Urothelium cell line (cell line): ENCODE data around the gene METTL1.

Experiments
- DNase-seq: peaks from one replicate; pipeline ENCODE4 v3.0.0; 2011; ENCODE audit warnings: low spot score, mixed read lengths
- FAIRE-seq: peaks from 2 replicates; lab custom pipeline; 2011; peaks lifted over from hg19 to GRCh38; lab: Jason Lieb, UNC

Gene METTL1

DNA sequence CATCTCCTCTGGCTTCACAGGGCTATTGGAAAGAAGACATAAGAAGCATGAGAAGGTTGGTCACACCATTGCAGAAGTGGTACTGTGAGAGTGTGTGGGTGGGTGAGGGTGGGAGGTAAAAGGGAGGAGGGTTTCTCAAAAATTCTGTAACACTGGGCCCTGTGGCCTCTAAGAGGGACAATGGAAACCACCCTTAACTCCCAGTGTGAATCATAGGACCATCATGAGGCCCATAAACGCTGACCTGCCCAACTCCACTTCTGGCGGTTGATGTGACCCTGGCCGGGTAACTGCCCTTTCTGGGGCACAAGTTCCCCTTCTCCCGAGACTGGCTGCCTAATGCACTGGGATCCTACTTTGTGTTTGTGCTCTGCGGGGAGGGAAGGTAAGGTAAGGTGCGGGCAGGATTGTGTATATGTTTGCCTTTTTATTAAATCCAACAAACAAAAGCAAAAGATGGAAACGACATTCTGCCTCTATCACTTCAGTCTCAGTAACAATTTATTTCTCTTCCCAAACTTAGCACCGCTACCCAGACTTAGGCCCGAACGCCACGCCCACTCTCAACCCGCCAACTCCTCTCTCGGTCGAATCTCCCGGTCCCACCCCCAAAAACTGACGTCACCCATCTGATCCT, 551 bp downstream of the METTL1 start:
- FAIRE-seq = no peak
- peak; percentile 88 for DNase-seq

DNA sequence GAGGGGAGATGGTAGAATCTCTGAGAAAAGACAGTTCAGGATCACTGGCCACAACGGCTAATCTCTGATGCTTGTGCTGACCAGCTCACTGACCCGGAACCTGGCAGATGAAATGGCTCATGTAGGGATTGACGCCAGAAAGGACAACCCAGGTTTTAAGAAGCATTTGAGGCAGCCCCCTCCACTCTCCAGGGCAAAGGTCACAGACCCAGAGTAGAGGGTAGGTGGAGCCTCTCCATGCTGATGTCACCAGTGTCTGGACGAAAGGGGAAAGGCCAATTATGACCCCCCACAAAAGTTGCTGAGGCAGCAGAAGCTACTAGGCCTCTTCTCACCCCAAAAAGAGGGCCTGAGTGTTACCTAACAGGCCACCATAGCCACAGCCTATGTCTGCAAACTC, 1.2 kb downstream of the METTL1 start:
- no peak for DNase-seq
- FAIRE-seq = no peak

DNA sequence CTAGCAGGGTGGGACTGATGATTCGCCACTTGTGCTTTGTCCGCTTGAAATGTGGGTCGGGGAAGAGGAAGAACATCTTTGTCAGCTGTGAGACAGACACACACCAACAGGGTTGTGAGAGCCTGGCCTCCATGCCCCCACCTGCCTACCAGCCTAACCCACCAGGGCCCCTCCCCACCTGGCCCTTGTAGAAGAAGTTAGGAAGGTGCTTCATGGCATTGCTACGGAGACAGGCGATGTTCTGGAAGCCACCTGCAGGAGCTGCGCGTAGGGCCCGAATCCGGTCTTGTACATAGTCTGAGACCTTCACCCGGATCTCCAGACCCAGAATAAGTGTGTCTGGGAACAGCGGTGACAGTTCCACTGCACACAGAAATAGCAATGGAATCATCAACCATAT, 2.3 kb downstream of the METTL1 start:
- FAIRE-seq (no peak), DNase-seq (no peak)

DNA sequence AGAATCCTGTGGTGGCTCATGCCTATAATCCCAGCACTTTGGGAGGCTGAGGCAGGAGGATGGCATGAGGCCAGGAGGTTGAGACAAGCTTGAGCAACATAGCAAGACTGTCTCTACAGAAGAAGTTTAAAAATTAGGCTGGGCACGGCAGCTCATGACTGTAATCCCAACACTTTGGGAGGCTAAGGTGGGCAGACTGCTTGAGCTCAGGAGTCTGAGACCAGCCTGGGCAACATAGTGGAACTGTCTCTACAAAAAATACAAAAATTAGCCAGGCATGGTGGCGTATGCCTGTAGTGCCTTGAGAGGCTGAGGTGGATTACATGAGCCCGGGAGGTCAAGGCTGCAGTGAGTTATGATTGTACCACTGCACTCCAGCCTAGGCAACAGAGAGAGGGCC, 4.0 kb downstream of the METTL1 start:
- DNase-seq (no peak), FAIRE-seq (no peak)

DNA sequence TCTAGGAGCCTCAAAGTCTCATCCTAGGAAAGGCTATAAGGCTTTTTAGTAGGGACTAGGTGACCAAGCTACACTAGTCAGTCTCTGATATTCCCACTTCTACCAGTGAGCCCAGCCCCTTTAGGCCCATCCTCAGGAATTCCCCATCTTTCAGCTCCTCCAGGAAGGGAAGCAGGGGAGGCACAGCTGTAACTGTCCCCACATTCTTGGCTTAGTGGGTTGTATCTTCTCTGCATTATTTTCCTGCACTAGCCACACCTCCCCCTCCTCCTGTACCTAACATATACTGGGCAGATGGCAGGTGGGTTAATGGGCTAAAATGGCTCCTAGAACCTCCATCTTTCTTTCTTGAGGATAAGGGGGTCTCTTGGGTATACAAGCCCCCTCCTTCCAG, 4.6 kb downstream of the METTL1 start:
- FAIRE-seq (no peak), DNase-seq (no peak)

DNA sequence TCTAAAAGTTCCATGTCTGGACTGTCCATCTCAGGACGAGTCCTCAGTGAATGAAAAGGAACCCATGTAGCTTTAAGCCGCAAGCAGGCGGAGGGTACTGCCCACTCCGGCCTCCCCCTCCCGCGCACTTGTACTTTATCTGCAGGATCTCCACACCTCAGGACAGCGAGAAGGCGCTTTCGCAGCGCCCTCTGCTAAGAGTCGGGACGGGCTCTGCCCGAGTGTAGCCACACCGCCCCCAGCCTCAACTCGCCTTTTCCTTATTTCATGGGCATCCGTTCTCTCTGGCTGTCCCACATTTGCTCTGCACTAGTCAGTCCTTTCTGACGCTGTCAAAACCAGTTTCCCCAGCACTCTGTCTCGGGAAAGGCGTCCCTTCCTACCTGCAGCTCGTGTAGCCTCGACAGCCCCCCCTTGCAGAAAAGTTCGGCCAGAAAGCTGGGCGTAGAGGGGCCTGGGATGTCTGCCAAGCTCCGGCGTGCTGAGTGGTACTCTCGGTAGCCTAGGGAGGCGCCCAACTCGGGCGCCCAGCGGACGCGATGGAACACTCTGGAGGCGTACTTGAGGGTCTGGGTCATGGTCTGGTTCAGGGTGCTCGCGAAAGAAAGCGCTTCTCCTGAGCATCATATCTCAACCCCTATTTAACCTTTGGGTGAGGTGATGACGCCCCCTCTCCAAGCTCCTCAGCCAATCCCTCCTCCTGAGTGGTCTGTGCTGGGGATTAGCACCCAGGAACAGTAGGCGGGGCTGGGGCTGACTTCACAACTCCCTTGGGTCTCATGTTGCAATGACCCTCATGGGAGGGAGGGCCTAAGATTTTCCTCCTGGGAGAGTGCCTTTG, 5.2 kb downstream of the METTL1 start, which contains the start of gene CYP27B1:
TSS of gene CYP27B1 (minus strand) at position 615 of the 841 bp plus-strand sequence. CDS start at position 578, 37 bp downstream.
- DNase-seq (no peak), FAIRE-seq (no peak)

DNA sequence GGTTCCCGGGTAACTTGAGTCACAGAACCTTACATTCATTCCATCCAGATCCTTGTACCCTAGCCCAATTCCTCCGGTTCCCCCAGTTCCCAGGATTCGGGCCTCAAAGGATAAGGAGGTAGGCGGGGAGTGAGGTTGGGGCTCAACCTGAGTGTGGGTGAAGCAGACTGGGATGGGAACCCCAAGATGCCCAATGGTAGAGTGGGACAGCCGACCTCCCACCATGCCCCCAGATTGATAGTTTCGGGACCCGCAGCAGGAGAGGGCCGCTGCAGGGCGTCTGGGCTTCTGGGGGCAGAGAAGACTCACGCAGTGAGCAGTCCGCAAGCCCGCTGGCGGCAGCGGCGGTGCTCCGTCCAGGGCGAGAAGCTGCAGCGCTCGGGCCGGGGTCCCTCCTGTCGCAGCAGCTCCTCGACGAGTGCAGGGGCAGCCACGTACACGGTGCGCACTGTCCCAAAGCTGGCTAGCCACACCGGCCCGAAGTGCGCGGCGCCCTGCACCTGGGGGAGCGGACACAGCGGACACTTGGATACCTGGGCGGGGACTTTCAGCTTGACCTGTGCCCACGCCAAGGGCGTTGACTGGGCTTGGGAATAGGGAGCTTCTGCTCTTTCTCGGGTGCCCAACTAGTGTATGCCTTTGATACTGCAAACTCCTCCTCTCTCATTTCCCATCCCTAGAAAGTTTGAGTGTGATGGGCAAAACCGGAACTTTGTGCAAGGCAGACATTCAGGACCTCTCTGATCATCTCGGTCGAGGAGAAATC, 6.0 kb downstream of the METTL1 start:
- no peak for FAIRE-seq

DNA sequence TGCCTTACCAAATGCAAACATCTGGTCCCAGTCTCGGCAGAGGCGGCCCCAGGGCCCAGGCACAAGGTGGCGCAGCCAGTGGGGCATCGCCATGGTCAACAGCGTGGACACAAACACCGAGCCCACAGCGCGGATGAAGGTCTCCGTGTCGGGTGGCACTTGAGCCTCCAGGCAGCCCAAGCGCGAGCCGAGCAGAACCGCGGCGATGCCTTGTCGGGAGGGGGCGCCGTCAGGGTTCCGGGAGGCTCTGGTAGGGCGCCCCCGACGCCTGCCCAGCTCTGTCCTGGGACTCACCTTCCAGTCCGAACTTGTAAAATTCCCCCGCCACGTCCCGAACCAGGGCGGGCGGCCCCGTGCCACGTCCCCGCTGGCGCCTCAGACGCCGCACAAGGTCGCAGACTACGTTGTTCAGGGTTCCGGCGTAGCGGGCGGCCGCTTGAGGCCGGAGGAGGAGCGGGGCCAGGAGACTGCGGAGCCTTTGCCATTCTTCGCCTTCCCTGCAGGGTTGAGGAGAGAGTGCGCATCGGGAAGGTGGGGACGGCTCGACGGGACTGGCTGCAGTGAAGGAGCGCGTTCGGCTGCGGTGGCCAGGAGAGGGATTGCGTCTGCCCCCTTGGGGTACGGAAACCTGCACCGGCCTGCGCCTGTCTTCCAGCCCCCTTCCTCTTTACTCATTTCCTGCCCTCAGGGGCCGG, 6.8 kb downstream of the METTL1 start:
- DNase-seq = no peak
- no peak for FAIRE-seq

More for the DNA sequence above, 6.0 kb downstream of the METTL1 start:
- no peak for DNase-seq

DNA sequence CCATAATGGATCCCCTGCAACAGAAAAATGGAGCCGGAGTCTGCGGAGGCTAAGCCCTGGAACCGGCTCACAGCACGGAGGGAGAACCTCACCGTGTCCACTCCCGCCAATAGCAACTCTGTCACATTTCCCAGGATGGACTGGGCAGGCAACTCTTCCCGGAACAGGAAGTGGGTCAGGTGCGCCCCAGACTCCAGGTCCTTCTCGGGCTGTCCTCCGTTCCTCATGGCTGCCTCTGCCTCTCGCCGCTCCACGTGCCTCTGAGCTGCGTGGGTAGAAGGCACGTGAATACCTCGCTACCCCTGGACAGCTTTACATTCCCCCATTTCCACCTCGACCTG, 7.3 kb downstream of the METTL1 start:
- DNase-seq = no peak
- FAIRE-seq = no peak

DNA sequence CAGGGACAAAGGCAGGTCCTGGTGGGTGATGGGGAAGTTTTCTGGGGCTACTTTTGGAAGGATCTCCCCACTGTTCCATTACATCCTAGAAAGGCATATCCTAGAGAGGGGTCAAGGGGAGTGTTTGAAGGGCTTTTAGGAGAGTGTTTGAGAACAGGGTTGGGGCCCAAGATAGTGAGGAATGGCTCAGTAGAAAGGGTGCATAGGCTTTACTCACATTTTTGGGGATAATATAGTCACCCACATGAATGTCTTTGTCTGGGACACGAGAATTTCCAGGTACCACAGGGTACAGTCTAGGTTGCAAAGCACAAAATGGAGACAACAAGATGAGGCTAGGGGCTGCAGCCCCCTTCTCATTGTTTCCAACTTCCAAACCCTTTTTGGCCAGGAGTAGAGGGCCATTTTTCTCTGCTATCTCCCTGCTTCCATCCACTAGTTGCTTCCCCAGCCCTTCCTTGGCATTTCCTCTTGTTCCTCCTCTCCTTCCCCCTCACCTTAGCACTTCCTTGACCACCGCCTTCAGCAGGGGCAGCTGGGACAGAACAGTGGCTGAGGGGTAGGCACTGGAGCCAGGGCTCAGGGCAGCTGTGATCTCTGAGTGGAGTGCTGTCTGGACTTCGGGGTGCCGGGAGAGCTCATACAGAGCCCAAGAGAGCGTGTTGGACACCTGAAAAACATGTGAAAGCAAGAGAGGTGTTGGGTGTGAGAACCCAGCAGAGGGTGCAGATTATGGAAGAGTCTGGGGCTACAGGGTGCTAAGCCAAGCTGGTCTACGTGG, 7.8 kb downstream of the METTL1 start:
- FAIRE-seq = no peak
- DNase-seq = no peak

DNA sequence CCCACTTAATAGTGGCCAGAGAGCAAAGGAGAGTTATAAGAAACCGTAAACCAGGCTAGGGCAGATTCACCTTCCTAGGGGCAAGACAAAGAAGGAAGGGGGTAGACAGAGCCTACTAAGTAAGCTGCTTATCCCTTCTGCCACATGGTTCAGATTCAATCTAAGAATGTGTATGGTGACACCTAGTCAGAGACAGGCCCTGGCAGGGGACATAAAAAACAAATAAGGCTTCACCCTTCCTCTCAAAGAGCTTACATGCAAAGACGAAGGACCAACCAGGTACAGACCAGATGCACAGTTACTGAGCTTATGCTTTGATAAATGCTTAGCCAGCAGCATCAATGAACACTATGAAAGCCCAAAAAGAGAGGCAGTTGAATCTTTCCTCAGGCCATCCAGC, 9.4 kb downstream of the METTL1 start:
- DNase-seq (no peak), FAIRE-seq (no peak)

DNA sequence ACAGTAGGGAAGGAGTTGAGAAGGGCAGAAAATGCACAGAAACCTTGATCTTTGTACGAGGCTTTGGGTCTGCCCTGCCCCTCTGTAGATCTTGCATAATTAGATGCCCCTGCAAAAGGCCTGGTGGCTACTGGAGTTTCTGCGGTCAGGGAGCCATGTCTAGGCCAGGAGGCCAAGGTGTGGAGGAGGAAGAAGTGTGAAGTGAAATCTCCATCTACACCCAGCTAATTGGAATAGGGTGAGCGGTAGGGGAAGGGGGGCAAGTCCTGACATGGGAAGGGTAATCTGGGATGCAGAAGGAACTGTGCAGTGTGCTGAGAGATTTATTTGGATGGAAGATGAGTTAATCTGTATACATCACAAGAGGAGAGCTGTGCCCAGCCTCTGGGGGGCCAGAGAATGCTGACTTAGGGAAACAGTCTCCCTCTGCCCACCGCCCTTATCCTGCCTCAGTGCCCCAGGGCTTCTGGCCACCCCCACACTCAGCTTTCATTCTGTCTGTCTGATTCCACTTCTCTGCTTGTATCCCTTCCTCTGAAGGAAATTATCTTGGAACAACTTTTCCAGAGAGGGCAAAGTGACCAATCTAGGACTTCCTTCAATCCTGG, 10.4 kb downstream of the METTL1 start:
- FAIRE-seq (no peak), DNase-seq (no peak)

DNA sequence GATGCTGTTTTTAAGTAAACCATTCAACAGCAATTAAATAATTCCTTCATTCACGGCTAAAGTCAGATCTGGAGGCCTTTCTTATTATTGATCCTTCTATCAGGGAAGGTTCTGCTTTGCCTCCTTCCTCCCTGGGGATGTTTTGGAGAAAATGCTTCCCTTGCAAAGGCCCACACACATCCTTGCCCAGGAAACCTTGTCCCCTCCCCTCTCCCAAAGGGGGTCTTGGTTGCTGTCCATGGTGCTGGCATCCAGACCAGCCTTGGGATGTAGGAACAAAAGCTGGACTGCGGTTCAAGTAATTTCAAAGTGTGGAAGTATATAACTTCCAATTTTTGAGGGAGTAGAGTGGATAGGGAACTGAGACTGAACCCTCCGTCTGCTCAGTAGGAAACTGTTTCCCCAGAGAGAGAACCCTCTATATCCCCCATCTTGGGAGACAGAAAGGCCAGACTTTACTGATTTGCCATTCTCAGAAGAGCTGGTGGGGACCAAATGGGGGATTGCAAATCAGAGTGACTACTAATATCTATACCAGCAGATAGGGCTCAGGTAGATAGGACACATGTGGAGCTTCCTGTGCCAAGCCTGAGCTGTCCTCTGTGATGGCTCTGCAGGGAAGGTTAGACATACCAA, 11.4 kb downstream of the METTL1 start:
- no peak for DNase-seq
- no peak for FAIRE-seq

DNA sequence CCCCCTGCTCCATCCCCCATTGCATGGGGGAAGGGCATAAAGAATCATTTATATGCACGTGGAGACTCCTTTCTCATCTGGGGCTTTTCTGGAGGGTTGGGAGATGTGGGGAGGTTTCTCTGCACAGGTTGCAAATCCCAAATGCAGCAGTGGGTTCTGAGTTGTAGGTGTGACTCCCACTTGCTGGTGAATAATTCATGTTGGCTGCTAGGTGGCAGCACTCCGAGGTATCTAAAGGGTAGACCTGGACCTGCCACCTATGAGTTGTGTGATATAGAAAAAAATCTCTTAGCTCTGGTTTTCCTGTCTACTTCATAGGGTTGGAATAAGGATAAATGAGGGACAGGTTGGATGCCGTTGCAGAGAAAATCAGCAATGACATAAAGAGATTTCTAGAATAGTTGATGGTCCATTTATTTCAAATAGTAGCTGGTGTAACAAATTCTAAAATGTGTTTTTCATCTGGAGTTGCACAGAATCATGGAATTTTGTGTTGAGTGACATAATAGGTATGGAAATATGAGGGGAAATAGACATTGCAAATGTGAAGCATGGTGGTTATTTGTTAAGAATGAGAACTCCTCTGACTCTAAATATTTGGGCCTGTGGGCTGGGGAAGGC, 12.4 kb downstream of the METTL1 start:
- FAIRE-seq (no peak), DNase-seq (no peak)

DNA sequence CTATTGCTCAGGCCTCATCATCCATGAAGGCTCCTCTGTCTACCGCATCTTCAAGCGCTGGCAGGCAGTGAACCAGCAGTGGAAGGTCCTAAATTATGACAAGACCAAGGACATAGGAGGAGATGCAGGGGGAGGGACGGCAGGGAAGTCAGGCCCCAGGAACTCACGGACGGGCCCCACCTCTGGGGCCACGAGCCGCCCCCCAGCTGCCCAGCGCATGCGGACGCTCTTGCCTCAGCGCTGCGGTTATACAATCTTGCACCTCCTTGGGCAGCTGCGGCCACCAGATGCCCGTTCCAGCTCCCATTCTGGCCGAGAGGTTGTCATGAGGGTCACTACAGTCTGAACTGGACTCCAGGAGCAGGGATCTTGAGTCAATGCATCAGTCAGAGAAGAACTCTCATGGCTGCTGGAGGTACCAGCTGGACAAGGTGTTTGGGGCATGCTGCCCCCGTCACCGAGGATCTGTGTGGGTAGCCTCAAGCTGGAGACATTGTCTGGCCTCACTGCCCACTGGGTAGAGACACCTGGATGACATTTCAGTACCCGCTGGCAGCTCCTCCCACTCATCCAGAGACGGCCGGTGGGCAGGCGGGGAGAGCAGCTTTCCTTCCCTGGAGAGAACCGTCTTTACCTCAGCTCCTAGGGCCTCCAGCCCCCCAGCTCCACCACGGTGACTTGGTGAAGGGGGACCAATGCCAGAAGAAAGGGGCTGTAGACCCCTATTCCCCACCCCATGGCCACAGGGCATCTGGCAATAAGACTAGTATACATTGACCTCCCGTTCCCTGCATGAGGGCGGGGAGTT, 13.1 kb downstream of the METTL1 start:
- no peak for FAIRE-seq
- no peak for DNase-seq

DNA sequence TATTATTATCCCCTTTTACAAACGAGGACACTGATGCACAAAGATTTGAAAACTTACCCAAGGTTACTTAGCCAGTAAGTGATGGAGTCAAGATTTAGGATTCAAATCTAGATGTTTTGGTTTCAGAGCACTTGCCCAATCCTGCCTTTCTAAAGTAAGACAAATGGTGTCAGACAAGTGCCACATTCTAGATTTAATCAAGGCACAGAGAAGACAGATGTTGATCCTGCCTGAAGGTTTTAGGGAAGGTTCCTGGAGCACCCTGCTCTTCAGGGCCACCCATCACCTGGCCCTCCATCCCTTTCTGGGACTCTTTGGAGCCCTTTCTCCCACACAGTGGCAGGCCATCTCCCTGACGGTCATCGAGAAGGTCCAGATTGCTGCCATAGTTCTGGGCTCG, 14.1 kb downstream of the METTL1 start:
- DNase-seq (no peak), FAIRE-seq (no peak)

DNA sequence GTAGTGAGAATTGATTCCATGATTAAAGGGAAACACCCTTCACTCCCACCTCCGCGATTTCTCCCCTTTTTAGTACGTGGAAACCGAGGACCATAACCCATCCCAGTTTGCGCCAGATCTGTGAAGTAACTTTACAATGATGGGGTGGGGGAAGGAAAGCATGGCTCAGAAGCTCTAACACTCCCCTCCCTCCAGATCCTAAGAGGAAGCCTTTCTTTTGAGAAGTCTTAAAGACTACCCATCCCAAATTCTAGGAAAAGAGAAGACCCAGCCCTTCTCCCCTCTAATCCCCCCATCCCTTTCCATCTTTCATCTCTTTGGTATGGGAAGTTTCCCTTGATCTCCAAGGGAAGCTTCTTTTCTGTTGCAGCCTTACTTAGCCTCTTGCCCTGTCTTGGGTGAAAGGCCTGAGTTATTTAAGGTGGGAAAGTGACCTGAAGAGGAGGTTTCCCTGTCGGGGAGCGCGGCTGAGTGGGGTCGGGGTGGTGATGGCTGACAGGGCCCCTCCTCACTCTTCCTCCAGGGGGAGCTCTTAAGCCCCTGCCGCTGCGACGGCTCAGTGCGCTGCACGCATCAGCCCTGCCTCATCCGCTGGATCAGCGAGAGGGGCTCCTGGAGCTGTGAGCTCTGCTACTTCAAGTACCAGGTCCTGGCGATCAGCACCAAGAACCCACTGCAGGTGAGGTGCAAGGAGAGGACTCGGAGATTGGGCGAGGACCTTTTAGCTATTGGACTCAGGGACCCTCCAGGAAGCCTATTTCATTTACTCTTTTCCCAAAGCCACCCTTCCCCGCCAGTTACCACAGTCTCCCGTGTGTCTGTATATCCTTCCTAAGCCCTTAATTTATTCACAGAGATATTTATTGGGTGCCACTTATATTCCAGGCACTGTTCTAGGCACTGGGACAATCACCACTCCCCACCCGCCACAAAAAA, 15.2 kb downstream of the METTL1 start:
- FAIRE-seq (no peak), DNase-seq (peak; percentile 82)
